Transverse colon (tissue), 4 donors: ENCODE results near the gene CIAO3.

Experiments used
- CTCF ChIP-seq, 5 experiments: fragments of 200-600 bp in 3 of 5; fragments of 450-650 bp in 2 of 5; sonication (generic) in 3 of 5; IDR thresholded peaks; 1 replicate in 2 of 5; 2 replicates in 3 of 5; pipeline ENCODE4 v1.5.1; 2016 to 2017; ENCODE audit warnings: antibody characterized with exemption in 5 of 5, inconsistent platforms in 3 of 5, mild to moderate bottlenecking in 2 of 5, moderate library complexity in 1 of 5
- POLR2A ChIP-seq: fragments of 450-650 bp; IDR thresholded peaks from one replicate; pipeline ENCODE4 v1.6.1; 2016; ENCODE audit warnings: antibody characterized with exemption, mild to moderate bottlenecking, moderate library complexity
- POLR2AphosphoS5 ChIP-seq, 3 donors: sonication (generic); formaldehyde crosslinking; IDR thresholded peaks; one replicate each; pipeline ENCODE4 v1.6.1; 2016; ENCODE audit warnings: antibody characterized with exemption in 3 of 3

- TF ChIP-seq CTCF (IDR thresholded peaks at IDR 0.05) (peak in 4 of 5 experiments; percentile 11 to 28 (median 20)), POLR2AphosphoS5 (IDR thresholded peaks at IDR 0.05) (no peak), POLR2A (no peak)
These were observed 4.9 kb upstream of the CIAO3 start for GRCh38 chr16:745739-746138.
